Kidney tubule cell (primary cell): Measurements from ENCODE around the gene TBC1D9.
A peak's percentile ranks its signal among the peaks of the same experiment; 100 is the strongest.

Experiments
- DNase-seq: peaks from one replicate; pipeline ENCODE4 v3.0.0-alpha.2; 2018; ENCODE audit warnings: low spot score

Gene TBC1D9

DNA sequence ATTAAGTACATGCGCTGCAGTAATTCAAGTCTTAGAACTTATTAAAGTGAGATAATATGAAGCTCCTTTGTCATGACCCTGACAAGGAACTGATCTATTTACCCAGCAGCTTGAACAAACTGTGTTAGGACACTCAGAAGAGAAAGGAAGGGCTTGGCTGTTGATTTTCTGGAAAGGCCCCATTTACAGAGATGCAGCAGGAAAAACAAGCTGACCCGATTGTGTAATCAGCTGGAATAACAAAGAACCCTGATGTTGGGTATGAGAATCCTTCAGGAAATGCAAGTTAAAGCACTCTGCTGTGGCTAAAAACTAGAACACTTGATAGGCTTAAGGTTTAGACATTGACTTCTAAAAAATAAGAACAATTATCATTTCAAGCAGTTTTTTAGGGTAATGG, 64.8 kb downstream of the TBC1D9 start:
- DNase-seq, result peak; percentile 6

DNA sequence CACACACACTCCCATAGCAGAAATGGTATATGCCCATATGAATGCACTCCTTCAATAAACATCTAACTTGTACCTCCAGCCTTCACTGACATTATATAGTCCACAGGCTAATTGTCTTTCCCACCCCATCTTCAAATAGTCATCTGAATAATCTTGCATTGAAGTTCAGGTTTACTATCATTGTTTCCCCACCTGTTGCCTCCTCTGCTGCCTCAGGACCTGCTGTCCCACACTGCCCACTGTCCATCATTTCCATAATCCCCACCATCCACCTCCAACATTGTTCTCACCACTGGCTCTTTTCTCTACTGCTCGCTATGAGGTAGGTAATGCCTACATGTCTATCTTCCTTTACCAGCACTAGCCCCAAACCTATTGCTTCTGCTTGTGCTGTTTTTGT, 66.1 kb downstream of the TBC1D9 start:
- DNase-seq, result no peak

DNA sequence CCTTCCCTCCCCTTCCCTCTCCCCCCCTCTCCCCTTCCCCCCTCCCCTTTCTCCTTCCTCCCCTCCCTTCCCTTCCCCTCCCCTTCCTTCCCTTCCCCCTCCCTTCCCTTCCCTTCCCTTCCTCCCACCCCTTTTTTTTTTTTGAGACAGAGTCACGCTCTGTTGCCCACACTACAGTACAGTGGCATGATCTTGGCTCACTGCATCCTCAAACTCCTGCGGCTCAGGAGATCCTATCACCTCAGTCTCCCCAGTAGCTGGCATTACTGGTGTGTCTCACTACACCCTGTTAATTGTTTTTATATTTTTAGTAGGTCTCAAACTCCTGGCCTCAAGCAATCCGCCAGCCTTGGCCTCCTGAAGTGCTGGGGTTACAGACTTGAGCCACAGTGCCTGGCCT, 66.6 kb downstream of the TBC1D9 start:
- peak; percentile 34 for DNase-seq

DNA sequence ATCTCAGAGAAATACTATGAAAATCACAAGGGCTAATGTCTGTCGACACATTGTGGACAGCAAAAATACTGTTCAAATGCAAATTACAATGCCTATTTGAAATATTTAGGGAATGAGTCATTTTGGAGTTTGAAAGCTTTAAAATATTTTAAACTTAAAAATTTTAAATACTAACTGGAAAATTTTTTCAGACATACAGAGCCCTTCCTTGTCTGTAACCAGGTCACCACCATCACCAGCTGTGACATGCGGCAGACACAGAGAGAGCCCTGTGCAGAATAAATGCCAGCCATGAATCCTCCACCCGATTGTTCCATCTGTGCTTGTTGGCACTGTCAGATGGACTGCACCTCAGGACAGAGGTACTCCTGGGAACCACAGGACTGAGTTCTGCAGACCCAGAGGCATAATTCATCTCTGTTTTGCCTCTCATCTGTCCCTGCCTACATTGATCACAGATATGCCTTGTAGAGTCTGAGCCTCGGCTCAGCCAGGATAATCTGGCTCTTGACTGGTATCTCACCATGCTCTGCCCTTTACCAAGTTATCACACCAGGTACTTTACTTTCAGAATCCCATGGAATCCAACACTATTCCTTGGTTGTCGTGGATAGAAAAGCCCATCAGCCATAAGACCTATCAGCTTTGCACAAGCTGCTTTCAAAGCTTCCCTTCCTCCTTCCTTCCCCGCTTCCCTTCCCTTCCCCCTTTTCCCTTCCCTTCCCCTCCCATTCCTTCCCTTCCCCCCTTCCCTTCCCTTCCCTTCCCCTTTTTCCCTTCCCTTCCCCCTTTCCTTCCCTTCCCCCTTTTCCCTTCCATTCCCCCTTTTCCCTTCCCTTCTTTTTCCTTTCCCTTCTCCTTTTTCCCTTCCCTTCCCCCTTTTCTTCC, 67.2 kb downstream of the TBC1D9 start:
- no peak for DNase-seq

DNA sequence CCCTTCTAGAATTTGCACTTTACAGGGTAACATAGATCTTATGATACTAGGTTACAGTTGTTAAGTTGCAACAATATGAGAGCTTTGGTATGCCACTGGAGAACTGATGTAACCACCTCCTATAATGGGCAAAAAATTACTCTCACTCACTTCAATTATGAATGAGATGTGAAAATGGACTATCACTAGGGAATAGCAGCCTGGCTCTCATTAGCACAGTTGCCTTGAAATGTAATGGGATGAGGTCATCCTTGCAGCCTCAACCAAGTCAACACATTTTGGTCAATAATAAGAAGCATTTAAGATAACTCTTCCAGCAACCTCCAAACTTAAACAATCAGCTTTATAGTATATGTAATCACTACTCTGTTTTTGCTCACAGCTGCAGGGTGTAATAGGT, 69.4 kb downstream of the TBC1D9 start:
- no peak for DNase-seq

DNA sequence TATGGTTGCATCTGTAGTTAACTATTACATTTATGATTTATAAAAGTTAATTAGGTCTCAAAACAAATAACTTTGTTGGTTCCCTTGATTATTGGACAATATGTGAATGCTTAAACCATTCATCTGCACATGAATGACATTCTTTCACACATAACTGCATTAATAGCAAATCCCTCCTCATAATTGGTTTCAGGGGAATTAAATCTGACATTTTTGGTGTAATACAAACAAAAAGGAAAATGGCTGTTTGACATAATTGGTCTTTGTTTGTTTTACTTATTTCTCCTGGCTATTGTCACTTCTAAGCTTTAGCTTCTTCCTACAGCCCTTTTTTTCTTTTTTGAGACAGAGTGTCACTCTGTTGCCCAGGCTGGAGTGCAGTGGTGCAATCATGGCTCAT, 71.9 kb downstream of the TBC1D9 start:
- DNase-seq, result no peak

DNA sequence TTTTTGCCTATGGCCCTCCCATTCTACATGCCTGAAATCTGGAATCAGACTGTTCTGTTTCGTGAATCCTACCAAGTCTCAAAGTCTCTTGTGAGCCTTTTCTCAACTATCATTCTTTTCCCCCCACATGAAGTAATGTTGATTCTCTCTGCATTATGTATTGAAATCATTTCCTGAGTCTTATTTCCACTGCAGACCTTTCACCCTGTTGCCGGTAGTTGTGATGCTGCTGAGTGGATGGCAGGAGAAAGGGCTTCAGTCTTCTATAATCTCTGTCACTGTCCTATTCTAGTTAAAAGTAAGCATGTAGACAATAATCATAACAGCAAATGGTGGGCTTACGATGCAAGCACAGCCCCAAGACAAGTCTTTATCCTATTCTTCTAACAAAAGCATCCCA, 75.0 kb downstream of the TBC1D9 start:
- DNase-seq, result no peak

DNA sequence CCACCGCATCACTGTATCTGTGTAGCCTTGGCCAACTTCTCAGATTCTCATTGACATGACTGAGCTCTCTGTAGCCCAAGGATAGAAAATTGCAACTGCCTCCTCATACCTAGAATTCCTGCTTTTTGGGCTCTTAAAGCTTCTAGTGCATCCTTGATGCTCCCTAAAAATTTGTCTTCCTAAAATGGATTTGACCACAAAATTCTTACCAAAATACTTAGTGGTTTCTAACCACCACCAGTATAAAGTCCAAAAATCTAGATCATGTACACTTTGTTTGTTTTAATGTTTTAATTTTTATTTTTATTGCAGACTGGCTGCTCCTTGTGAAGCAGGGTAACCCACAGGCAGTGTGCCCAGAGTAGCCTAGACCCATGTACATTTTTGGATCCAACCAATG, 75.5 kb downstream of the TBC1D9 start:
- no peak for DNase-seq

DNA sequence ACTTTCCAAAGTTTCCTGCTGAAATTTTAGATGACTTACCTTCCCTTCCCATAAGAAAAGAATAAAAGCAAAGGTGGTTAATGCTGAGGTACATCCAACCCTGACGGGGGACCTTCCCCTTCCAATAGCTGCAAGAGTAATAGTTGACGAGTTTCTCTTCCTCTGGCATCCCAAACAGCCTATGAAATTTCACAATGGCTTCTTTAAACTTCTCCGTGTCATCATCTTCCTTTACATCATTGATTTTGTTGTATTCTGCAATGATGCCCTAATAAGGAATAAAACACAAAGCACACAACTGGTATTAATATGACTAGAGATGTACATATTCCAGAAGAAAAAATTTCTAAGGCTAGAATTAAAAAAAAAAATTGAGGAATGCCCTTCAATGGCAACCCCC, 76.6 kb downstream of the TBC1D9 start:
- DNase-seq, result no peak

DNA sequence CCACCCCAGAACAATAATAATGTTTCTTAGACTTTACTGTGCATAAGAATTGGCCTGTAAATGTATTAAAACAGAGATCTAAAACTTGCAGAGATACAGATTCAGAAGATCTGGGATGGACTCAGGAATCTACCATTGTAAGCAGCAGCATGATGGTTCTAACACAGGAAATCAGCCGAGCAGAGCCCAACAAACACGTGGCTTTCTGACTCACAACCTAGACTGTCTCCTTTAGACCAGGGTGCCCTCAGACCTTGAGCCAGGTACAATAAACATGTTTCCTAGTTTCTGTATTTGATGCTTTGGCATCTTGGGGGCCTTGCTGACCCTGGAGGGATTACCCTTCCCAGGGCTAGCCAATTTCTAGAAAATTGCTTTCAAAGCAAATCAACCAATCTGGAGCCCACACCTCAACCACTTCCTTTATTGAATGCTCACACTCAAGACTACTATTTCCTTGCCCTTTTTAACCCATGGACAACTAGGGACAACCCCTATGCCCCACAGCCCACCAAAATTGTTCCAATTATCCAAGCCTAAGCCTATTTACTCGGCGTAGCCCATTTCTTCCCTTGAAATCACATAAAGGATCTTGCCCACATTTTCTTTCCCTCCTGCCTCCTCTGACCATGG, 80.5 kb downstream of the TBC1D9 start:
- DNase-seq, result peak; percentile 64

DNA sequence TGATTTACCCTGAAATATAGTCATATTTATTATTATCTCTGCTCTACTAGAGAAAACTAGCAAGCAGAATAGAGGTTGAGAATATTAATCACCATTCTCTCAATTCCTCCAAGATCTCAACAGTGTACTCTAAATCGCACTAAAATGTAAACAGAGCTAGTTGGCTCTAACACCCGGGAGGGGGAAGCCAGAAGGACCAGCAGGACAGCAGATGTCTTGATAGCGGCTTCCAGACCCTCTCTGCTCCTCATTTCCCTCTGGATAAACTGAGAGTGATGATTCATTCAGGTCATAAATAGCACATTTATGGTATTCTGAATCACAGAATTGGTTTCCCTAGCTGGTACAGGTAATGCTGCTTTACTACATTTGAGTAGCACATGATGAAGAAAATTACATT, 82.5 kb downstream of the TBC1D9 start:
- DNase-seq, result no peak

DNA sequence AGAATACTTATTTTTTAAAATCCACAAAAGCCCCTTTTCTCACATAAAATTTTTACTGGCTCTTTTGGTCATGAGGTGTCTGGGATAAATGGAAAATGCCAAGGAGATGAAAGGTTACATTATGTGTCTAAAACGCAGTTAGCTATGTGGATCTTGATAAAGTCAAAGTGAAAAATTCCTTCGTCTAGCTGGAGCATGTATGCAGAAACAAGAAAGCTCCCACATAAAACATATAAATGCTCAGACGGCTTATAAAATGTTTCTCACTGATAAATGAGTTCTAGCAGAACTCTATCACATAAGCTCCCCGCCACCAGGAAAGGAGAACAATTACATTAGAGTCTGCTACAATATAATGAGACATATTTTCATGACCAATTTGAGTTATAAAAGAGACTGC, 83.8 kb downstream of the TBC1D9 start:
- no peak for DNase-seq

DNA sequence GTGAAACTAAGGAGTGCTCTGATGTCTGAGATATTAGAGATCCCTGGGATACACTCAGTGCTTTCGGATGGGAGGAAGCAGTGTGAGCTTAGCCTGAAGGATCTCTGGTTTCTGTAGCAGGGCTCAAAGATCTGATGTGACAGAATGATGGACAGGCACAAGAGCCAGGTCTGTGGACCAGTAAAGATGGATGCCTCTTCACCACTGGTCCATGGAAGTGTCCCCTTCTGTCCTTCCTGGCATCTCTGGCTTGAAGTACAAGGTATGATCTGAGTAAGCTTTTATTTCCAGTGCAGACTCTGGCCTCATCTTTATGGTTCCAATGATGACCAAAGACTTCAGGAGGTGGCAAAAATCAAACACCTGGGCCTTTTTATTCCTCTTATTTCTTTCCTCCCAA, 88.1 kb downstream of the TBC1D9 start:
- DNase-seq, result no peak

DNA sequence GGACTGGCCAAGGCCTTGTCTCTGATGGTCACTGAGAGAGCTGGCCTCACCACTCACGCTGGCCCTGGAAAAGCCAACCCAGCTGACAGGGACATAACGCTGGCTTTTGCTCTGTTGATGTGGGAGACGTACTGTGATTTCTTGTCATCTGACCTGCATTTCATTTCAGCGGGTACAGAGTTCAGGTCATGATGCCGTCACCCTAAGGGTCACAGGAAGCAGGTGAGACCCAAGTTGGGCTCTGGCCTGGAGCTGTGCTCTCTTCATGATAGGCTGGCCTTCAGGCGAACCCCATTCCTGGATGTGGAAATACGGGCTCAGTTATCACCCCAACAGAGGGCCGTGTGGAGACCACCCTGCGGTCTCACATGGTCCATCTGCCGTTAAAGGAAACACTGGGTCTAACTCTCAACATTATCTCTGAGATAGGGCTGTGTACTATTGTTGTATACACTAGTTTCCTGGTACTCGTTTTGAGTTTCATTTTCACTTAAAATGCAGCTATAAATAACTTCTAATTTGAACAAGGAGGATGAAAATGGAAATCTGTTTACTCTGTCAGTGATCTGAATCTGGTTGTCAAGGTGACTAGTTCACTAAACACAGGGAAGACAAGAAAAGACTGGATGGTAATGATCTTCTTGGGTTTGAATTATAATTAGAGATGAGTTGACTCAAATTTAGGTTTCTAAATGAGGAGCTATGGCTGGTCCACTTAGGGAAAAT, 89.1 kb downstream of the TBC1D9 start:
- DNase-seq, result no peak

DNA sequence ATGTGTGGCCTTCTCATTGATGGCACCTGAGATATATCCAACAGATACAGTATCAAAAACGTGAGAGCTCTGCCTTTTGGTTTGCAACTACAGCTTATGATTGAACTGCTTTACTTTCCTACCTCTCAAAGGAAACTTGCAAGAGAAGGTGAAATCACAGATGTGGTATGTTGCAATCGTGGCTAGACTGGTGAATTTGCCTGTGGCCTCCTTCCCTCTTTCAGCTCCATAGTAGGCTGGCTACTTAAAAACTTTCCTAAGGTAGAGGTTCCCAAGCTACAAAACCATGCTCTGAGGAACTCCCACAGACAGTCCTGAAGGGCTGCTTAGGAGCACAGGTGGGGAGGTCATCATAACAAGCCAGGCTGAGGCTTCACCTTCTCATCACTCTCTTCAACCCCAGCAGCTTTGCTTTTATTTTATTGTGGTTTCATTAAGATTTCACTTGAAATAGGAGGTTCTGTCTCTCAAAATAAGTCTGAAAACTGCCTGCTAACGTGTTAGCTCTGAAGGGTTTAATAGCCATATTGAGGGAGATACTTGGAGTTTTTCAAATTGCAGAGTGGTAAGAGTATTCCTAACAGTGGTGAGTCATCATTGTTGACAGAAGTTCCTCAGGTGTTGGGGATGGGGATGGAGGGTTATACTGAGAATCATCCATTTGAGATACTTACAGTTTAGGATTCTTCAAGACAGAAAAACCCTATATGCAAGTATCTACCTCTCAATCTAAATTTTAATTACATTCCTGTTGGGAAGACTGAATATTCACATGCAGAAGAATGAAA, 93.9 kb downstream of the TBC1D9 start:
- peak; percentile 55 for DNase-seq

DNA sequence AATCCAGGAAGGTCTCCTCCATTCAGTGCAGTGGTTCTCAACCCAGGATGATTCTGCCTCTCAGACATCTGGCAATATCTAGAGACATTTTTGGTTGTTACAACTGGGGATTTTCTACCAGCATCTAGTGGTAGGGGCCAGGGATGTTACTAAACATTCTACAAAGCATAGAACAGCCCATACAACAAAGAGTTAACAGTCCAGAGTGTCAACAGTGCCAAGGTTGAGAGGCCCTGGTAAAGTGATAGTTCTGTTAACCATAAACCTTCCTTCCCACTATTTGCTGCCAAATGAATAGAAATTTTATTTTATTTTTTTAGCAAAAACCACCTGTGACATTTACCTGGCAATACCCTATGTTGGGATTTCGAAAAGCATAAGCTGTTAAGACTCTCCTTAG, 94.6 kb downstream of the TBC1D9 start:
- DNase-seq, result no peak

DNA sequence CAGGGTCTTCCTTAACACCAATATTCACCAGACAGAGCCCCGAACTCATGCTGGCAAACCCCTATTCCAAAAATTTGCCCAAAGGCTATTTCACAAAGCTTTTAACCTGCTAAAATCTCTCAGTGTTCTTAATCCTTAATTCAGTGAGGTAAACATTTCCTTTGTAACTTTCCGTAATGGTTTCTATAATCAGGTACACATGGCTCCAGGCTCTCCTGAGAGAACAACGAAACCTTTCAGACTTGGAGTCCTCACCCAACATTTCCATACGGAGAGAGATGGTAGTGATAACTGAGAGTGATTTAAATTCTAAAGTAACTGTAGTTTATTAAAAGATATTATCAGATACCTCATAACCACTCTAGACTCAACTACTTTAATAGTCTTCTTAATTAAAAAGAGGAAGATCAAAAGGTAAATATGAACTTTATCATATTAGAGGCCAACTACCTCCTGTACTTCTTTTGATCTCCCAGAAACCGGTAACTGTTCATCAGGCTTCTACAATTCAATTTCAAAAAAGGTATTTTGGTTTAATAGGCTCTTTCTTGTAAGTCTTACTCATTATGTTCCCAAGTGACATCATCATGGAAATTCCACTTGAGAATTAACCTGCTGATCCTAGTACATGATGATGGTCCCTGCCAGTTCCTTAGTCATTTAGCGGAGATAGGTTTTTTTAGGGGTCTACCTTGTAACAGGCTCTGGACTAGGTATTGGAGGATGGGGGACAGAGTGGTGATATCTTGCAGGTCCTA, 96.1 kb downstream of the TBC1D9 start:
- peak; percentile 49 for DNase-seq

DNA sequence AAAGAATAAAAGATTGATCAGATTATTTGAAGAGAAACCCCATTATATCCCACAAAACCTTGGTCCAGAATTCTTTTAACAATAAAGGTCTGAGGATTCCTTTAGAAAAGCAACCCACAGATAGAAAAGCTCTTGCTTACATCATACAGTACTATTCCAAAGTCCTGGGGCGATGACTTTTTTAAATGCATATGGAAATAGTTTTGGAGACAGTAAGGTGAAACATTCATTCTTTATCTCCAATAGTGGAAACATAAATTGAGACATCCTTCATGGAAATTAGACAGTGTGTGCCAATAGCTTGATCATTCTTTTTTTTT, 101.7 kb downstream of the TBC1D9 start:
- DNase-seq, result no peak

DNA sequence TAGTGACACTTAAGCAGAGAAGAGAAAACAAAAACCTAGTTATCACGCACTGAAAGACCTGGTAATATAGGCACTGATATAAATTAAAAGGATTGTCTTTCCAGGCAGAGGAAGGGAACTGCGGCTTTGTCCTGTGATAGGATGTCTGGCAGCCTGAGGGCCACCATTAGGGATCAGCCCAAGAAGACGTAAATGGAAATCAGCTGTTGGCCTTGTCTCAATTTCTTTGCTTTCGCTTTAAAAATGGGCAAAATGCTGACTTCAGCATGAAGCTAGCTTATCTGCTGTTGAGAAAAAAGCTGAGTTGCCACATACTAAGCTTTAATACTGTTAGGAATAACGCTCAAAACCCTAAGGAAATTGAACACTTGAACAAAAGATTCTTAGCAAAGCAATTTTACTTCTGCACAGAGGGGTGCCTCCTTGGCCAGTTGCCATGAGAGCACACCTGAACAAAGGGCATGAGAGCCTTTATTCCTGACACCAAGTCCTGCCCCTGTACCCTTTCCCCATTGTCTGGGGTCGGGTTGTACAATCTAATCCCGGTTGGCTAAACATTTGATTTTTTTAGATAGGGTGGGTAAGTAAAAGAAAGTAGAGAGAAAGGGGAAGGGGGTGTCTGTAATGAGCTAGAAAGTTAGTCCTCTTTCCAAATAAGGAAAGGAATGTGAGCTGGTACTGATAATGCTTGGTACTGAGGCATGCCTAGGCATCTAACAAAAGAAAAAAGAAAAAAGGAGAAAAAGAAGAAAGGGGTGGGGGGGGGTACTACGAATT, 102.3 kb downstream of the TBC1D9 start:
- no peak for DNase-seq

DNA sequence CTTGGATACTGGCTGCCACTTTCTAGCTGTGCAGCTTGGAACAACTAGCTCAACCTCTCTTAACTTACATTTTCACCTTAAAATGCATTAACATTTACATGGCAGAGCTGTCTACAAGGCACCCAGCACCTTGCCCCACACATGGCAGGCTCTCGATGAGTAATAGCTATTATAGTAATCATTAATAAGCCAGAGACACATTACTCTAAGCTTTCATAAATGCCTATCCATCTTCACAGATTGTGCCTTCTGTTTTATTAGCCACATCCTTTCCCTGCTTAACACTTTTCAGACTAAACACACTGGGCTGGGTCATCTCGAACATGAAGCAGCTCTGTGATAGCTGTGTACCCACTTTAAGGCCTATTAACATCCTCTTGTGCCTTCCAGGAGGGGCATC, 103.6 kb downstream of the TBC1D9 start:
- peak; percentile 64 for DNase-seq
